IMR-90 (cell line): ENCODE results near the gene TMEM271. TPM values are rescaled to one million over a fixed set of nuclear protein-coding genes. Genes with fewer than 3 reads are reported as not detected.

Source experiments
- ATAC-seq: fragments of 200-7000 bp; cut with Tn5 transposase; 2 replicates; pipeline ENCODE4 v1.9.1; 2020; ENCODE audit warnings: low read depth, mild to moderate bottlenecking, moderate library complexity
- BruUV-seq: library from RNA; stranded (reverse); fragments of 400-500 nt; replicated peaks from 2 replicates; lab custom pipeline; 2021; lab: Mats Ljungman, UMichigan
- CTCF ChIA-PET: fragments of 300-600 bp; formaldehyde crosslinking; extraction: SDS; loops from one replicate; lab custom pipeline; 2021; ENCODE audit warnings: antibody characterized with exemption; lab: Yijun Ruan, JAX
- POLR2A ChIA-PET: fragments of 300-600 bp; sonication (Branson Sonifier 250); formaldehyde crosslinking; loops from one replicate; lab custom pipeline; 2022; ENCODE audit warnings: antibody characterized with exemption; ENCODE audit not compliant: unreplicated experiment; lab: Charles Lee
- DNase-seq: peaks from one replicate; pipeline ENCODE4 v3.0.0; 2013
- H2AFZ ChIP-seq: replicated peaks from 2 replicates; pipeline ENCODE3; 2013; ENCODE audit warnings: low read length, mild to moderate bottlenecking; ENCODE audit not compliant: poor library complexity
- H2AK5ac ChIP-seq: 2 replicates; pipeline ENCODE4 v1.6.1; 2013; ENCODE audit warnings: low read depth, low read length, inconsistent platforms
- H2AK9ac ChIP-seq: replicated peaks from 2 replicates; pipeline ENCODE3; 2013; ENCODE audit warnings: mild to moderate bottlenecking, low read depth, low read length, moderate library complexity; ENCODE audit not compliant: poor library complexity
- H2BK120ac ChIP-seq: 2 replicates; pipeline ENCODE4 v1.6.1; 2013; ENCODE audit warnings: low read depth, low read length, inconsistent platforms
- H2BK15ac ChIP-seq: 3 replicates; pipeline ENCODE4 v1.6.1; 2013; ENCODE audit warnings: low read depth, low read length, inconsistent platforms
- H2BK20ac ChIP-seq: 2 replicates; pipeline ENCODE4 v1.6.1; 2013; ENCODE audit warnings: low read depth, mild to moderate bottlenecking, inconsistent platforms, low read length, moderate library complexity
- H2BK5ac ChIP-seq: 2 replicates; pipeline ENCODE4 v1.6.1; 2013; ENCODE audit warnings: mild to moderate bottlenecking, low read depth, low read length, inconsistent platforms; ENCODE audit not compliant: poor library complexity, severe bottlenecking
- H3K14ac ChIP-seq: replicated peaks from 2 replicates; pipeline ENCODE4 v1.6.1; 2013; ENCODE audit warnings: low read depth, low read length, inconsistent platforms
- H3K18ac ChIP-seq: 2 replicates; pipeline ENCODE4 v1.6.1; 2013; ENCODE audit warnings: low read depth, low read length, control low read depth
- H3K23ac ChIP-seq: 2 replicates; pipeline ENCODE4 v1.6.1; 2013; ENCODE audit warnings: low read depth, low read length, inconsistent platforms
- H3K27ac ChIP-seq: 2 replicates; pipeline ENCODE4 v1.5.1; 2013; ENCODE audit warnings: mild to moderate bottlenecking, control low read depth, low read length; ENCODE audit not compliant: insufficient read depth
- H3K27me3 ChIP-seq: 2 replicates; pipeline ENCODE4 v1.6.1; 2013; ENCODE audit warnings: low read length; ENCODE audit not compliant: control insufficient read depth, insufficient read depth
- H3K36me3 ChIP-seq: 2 replicates; pipeline ENCODE4 v1.6.1; 2013; ENCODE audit warnings: low read length, mixed read lengths; ENCODE audit not compliant: control insufficient read depth, insufficient read depth
- H3K4ac ChIP-seq: 2 replicates; pipeline ENCODE4 v1.6.1; 2013; ENCODE audit warnings: low read depth, low read length, inconsistent platforms
- H3K4me1 ChIP-seq: 2 replicates; pipeline ENCODE4 v1.6.1; 2013; ENCODE audit warnings: low read length, mixed read lengths; ENCODE audit not compliant: control insufficient read depth, insufficient read depth
- H3K4me2 ChIP-seq: 2 replicates; pipeline ENCODE4 v1.6.1; 2013; ENCODE audit warnings: low read depth, mild to moderate bottlenecking, control low read depth, low read length, moderate library complexity
- H3K4me3 ChIP-seq: 2 replicates; pipeline ENCODE4 v1.5.1; 2013; ENCODE audit warnings: low read depth, mild to moderate bottlenecking, control low read depth, low read length, moderate library complexity; ENCODE audit not compliant: insufficient read depth
- H3K56ac ChIP-seq: 2 replicates; pipeline ENCODE4 v1.6.1; 2013; ENCODE audit warnings: low read length, inconsistent platforms; ENCODE audit not compliant: insufficient read depth; ENCODE audit errors: extremely low read depth
- H3K79me1 ChIP-seq, 2 experiments: 2 replicates each; pipeline ENCODE4 v1.6.1; 2013; ENCODE audit warnings: low read length in 2 of 2, inconsistent platforms in 1 of 2, low read depth in 1 of 2
- H3K9ac ChIP-seq: 2 replicates; pipeline ENCODE4 v1.6.1; 2013; ENCODE audit warnings: low read depth, low read length, control low read depth
- H3K9me1 ChIP-seq: 2 replicates; pipeline ENCODE4 v1.6.1; 2013; ENCODE audit warnings: low read length, inconsistent platforms; ENCODE audit not compliant: insufficient read depth
- H3K9me3 ChIP-seq: 2 replicates; pipeline ENCODE4 v1.6.1; 2013; ENCODE audit warnings: low read length; ENCODE audit not compliant: control insufficient read depth, insufficient read depth
- H4K20me1 ChIP-seq: 2 replicates; pipeline ENCODE4 v1.6.1; 2013; ENCODE audit warnings: low read length, inconsistent platforms; ENCODE audit not compliant: insufficient read depth
- H4K5ac ChIP-seq: 2 replicates; pipeline ENCODE4 v1.6.1; 2013; ENCODE audit warnings: mild to moderate bottlenecking, low read depth, low read length, control low read depth
- H4K8ac ChIP-seq, 2 experiments: 2 replicates each; pipeline ENCODE4 v1.6.1; 2013; ENCODE audit warnings: low read depth in 2 of 2, low read length in 2 of 2, control low read depth in 1 of 2, inconsistent platforms in 1 of 2
- H4K91ac ChIP-seq: 2 replicates; pipeline ENCODE4 v1.6.1; 2013; ENCODE audit warnings: low read depth, low read length, inconsistent platforms; ENCODE audit not compliant: insufficient read depth
- BHLHE40 ChIP-seq: fragments of 150-350 bp; IDR thresholded peaks from 2 replicates; pipeline ENCODE4 v1.6.1; 2016; ENCODE audit warnings: mild to moderate bottlenecking, low read depth, low read length
- CEBPB ChIP-seq: IDR thresholded peaks from 2 replicates; pipeline ENCODE4 v1.6.1; 2012; ENCODE audit warnings: low read depth, low read length, improper control_type of control experiment
- CHD1 ChIP-seq: IDR thresholded peaks from 2 replicates; pipeline ENCODE4 v1.6.1; 2012; ENCODE audit warnings: low read depth, low read length, improper control_type of control experiment
- CTCF ChIP-seq: conservative IDR thresholded peaks from 2 replicates; pipeline ENCODE4 v1.5.1; 2012; ENCODE audit warnings: mild to moderate bottlenecking, low read depth, low read length, improper control_type of control experiment
- ELK1 ChIP-seq: fragments of 150-350 bp; IDR thresholded peaks from 2 replicates; pipeline ENCODE4 v1.6.1; 2016; ENCODE audit warnings: low read depth, mild to moderate bottlenecking, low read length, moderate library complexity, borderline replicate concordance
- FOS ChIP-seq: fragments of 150-350 bp; IDR thresholded peaks from 2 replicates; pipeline ENCODE4 v1.6.1; 2016; ENCODE audit warnings: low read depth, low read length
- MAFK ChIP-seq: IDR thresholded peaks from 2 replicates; pipeline ENCODE4 v1.6.1; 2012; ENCODE audit warnings: low read depth, low read length, improper control_type of control experiment
- MAZ ChIP-seq: IDR thresholded peaks from 2 replicates; pipeline ENCODE4 v1.6.1; 2012; ENCODE audit warnings: low read depth, mild to moderate bottlenecking, low read length, improper control_type of control experiment, moderate library complexity, borderline replicate concordance
- NFE2L2 ChIP-seq: fragments of 150-350 bp; IDR thresholded peaks from 2 replicates; pipeline ENCODE4 v1.6.1; 2016; ENCODE audit warnings: low read depth, mild to moderate bottlenecking, low read length
- POLR2A ChIP-seq: IDR thresholded peaks from 2 replicates; pipeline ENCODE4 v1.6.1; 2012; ENCODE audit warnings: mild to moderate bottlenecking, low read depth, low read length
- RAD21 ChIP-seq: IDR thresholded peaks from 2 replicates; pipeline ENCODE4 v1.6.1; 2012; ENCODE audit warnings: low read length, improper control_type of control experiment
- RCOR1 ChIP-seq: IDR thresholded peaks from 2 replicates; pipeline ENCODE4 v1.6.1; 2012; ENCODE audit warnings: mild to moderate bottlenecking, low read length, improper control_type of control experiment; ENCODE audit not compliant: insufficient replicate concordance
- SMC3 ChIP-seq: fragments of 150-350 bp; IDR thresholded peaks from 2 replicates; pipeline ENCODE4 v1.6.1; 2016; ENCODE audit warnings: low read depth, mild to moderate bottlenecking, antibody characterized with exemption, low read length, moderate library complexity
- USF2 ChIP-seq: fragments of 150-350 bp; IDR thresholded peaks from 2 replicates; pipeline ENCODE4 v1.6.1; 2017; ENCODE audit warnings: mild to moderate bottlenecking, antibody characterized with exemption, low read length, low read depth
- WGBS, 2 experiments: methylation state at CpG; one replicate each; pipeline versions ENCODE4 v1.1.5 to v1.1.7; 2013; ENCODE audit warnings: missing lambda C conversion rate in 2 of 2; ENCODE audit not compliant: insufficient read length in 1 of 2; ENCODE audit errors: extremely low coverage in 2 of 2; 5-methylcytosine and 5-hydroxymethylcytosine counted together
- dilution Hi-C: fragments of 300-500 bp; cut with HindIII; formaldehyde crosslinking; loops from one replicate; pipeline ENCODE4 v1.14.3; 2018; ENCODE audit warnings: low sequenced_read_pairs; ENCODE audit not compliant: unreplicated experiment
- in situ Hi-C: fragments of 300-500 bp; cut with MboI; formaldehyde crosslinking; loops from 3 replicates; pipeline ENCODE4 v1.14.3; 2019; ENCODE audit warnings: low sequenced_read_pairs, inconsistent platforms, mixed read lengths
- intact Hi-C: fragments of 100-400 bp; cut with micrococcal nuclease; formaldehyde crosslinking; loops from 2 replicates; pipeline ENCODE4 v1.10.0; 2022
- polyA plus RNA-seq, 3 experiments: library from polyadenylated mRNA; depleted of rRNA; stranded (reverse); fragments of >200 nt; gene quantifications; 2 replicates each; pipeline ENCODE4 v1.2.3, GENCODE V29; 2012; ENCODE audit warnings: low replicate concordance in 1 of 3
- total RNA-seq: library from RNA; depleted of rRNA; stranded (reverse); fragments of >200 nt; gene quantifications from 2 replicates; pipeline ENCODE4 v1.2.3, GENCODE V29; 2012

Gene TMEM271
- total and polyA plus RNA-seq, 2 of the 4 experiments (the other 2 are of a cell fraction): not detected

- H3K23ac ChIP-seq: no peak overlapping the region
- H3K4ac ChIP-seq: no peak overlapping the region
- H4K91ac ChIP-seq: no peak overlapping the region
- no TSS peak for BruUV-seq
- in situ Hi-C loops: no loop called here
- H3K4me2 ChIP-seq: no peak overlapping the region
- H3K9me1 ChIP-seq: no peaks in the 10 kb centered on the region
- no peak for DNase-seq
- no peak overlapping the region for H2AFZ ChIP-seq
- H3K27ac ChIP-seq: no peak overlapping the region
- H3K79me1 ChIP-seq: no peaks in the 10 kb centered on the region
- no peak overlapping the region for H2BK120ac ChIP-seq
- CTCF ChIA-PET: no interaction called here
- H2BK20ac ChIP-seq: no peak overlapping the region
- POLR2A ChIA-PET: no interaction called here
- intact Hi-C loops: no loop called here
- H2AK9ac ChIP-seq: no peak overlapping the region
- H3K36me3 ChIP-seq: no peaks in the 10 kb centered on the region
- ATAC-seq: no peak
- no peak overlapping the region for H3K56ac ChIP-seq
- no peaks in the 10 kb centered on the region for H4K20me1 ChIP-seq
- H4K8ac ChIP-seq: no peak overlapping the region
- no peak overlapping the region for H2BK5ac ChIP-seq
- H3K4me1 ChIP-seq: no peaks in the 10 kb centered on the region
- dilution Hi-C loops: no loop called here
- H2AK5ac ChIP-seq: no peak overlapping the region
- H3K27me3 ChIP-seq: no peaks in the 10 kb centered on the region
- H3K4me3 ChIP-seq: no peak overlapping the region
- H3K14ac ChIP-seq: no peak overlapping the region
- TF ChIP-seq POLR2A: no peak
- TF ChIP-seq MAFK: no peak
- TF ChIP-seq CHD1: no peak
- no peak for TF ChIP-seq ELK1
- no peak for TF ChIP-seq RAD21
- TF ChIP-seq CTCF: no peak
- no peak for TF ChIP-seq RCOR1
- TF ChIP-seq BHLHE40: no peak
- no peak for TF ChIP-seq USF2
- TF ChIP-seq SMC3: no peak
- TF ChIP-seq MAZ: no peak
- no peak for TF ChIP-seq CEBPB
- no peak for TF ChIP-seq FOS
- TF ChIP-seq NFE2L2: no peak
- H4K5ac ChIP-seq: no peak overlapping the region
- H3K9me3 ChIP-seq: peaks cover 11% of the 10 kb centered on the region
- H3K9ac ChIP-seq: no peak overlapping the region
- H2BK15ac ChIP-seq: no peak overlapping the region
- WGBS, 2 experiments: 92% methylated on average over 21 of the region's 22 CpGs; no CpG with 5 or more reads in 1 of the 2 experiments
- no peak overlapping the region for H3K18ac ChIP-seq
Measured at GRCh38 chr4:622071-622995, 46.2 kb upstream of the TMEM271 start.
